HCT116 (cell line): ENCODE results near the gene DOCK2. TPM values are rescaled to one million over a fixed set of nuclear protein-coding genes. Genes with fewer than 3 reads are reported as not detected.

Experiments
- ATAC-seq: fragments of 200-7000 bp; cut with Tn5 transposase; 2 replicates; pipeline ENCODE4 v1.9.1; 2020; ENCODE audit warnings: mild to moderate bottlenecking, moderate library complexity
- BruUV-seq: library from RNA; stranded (reverse); fragments of 400-500 nt; replicated peaks from 2 replicates; lab custom pipeline; 2021; lab: Mats Ljungman, UMichigan
- CTCF ChIA-PET: fragments of 300-600 bp; sonication (Branson Sonifier 250); formaldehyde crosslinking; loops from one replicate; lab custom pipeline; 2021; ENCODE audit warnings: antibody characterized with exemption; lab: Charles Lee
- POLR2A ChIA-PET: fragments of 300-600, 350-600 bp; sonication (Branson Sonifier 250); formaldehyde crosslinking; loops from one replicate; lab custom pipeline; 2021; ENCODE audit warnings: antibody characterized with exemption; lab: Charles Lee
- RAD21 ChIA-PET, 2 experiments: fragments of 300-600 bp; sonication (Branson Sonifier 250); formaldehyde crosslinking; loops; one replicate each; lab custom pipeline; 2023; ENCODE audit warnings: low total read pairs in 2 of 2; ENCODE audit not compliant: uncharacterized antibody in 2 of 2, unreplicated experiment in 2 of 2, low non-redundant PET in 1 of 2; lab: Charles Lee
- DNase-seq: peaks from one replicate; pipeline ENCODE4 v3.0.0-alpha.2; 2010; ENCODE audit warnings: low read depth, low spot score
- H2AFZ ChIP-seq: fragments of 200-600 bp; shearing (Covaris generic), sonication (generic); 2 replicates; pipeline ENCODE4 v1.6.1; 2017; ENCODE audit warnings: low read depth, mixed run types, mixed read lengths, antibody characterized with exemption, low read length; ENCODE audit not compliant: poor library complexity, severe bottlenecking
- H3K27ac ChIP-seq: 2 replicates; pipeline ENCODE4 v1.5.1; 2012; ENCODE audit warnings: low read depth, low read length
- H3K27me3 ChIP-seq: fragments of 200-600 bp; sonication (generic); 2 replicates; pipeline ENCODE4 v1.6.1; 2016; ENCODE audit warnings: mixed run types, low read length, mixed read lengths; ENCODE audit not compliant: insufficient read depth
- H3K36me3 ChIP-seq, 2 experiments: fragments of 200-500 bp in 1 of 2; fragments of 200-600 bp in 1 of 2; sonication (Bioruptor generic) in 1 of 2; sonication (generic) in 1 of 2; 2 replicates each; pipeline versions ENCODE4 v1.5.1 to v1.6.1; 2014 to 2016; ENCODE audit warnings: low read length in 2 of 2, inconsistent platforms in 1 of 2, mixed read lengths in 1 of 2, mixed run types in 1 of 2; ENCODE audit not compliant: insufficient read depth in 2 of 2, control insufficient read depth in 1 of 2
- H3K4me1 ChIP-seq, 2 experiments: fragments of 200-600 bp in 1 of 2; sonication (generic) in 1 of 2; 2 replicates each; pipeline versions ENCODE4 v1.5.1 to v1.6.1; 2012 to 2017; ENCODE audit warnings: low read length in 2 of 2, inconsistent platforms in 1 of 2, mild to moderate bottlenecking in 1 of 2, mixed read lengths in 1 of 2, mixed run types in 1 of 2, moderate library complexity in 1 of 2; ENCODE audit not compliant: insufficient read depth in 2 of 2, control insufficient read depth in 1 of 2
- H3K4me2 ChIP-seq: fragments of 200-600 bp; sonication (generic); 2 replicates; pipeline ENCODE4 v1.6.1; 2017; ENCODE audit warnings: mixed run types, low read length, mixed read lengths
- H3K4me3 ChIP-seq, 2 experiments: fragments of 200-600 bp in 1 of 2; sonication (generic) in 1 of 2; replicated peaks in 1 of 2; 2 replicates each; pipeline ENCODE4 v1.5.1; 2011 to 2016; ENCODE audit warnings: low read length in 2 of 2, control low read depth in 1 of 2, low read depth in 1 of 2, mild to moderate bottlenecking in 1 of 2, mixed read lengths in 1 of 2, mixed run types in 1 of 2
- H3K79me2 ChIP-seq: fragments of 200-600 bp; sonication (generic); 2 replicates; pipeline ENCODE4 v1.6.1; 2017; ENCODE audit warnings: mild to moderate bottlenecking, mixed run types, low read length, moderate library complexity, mixed read lengths; ENCODE audit not compliant: insufficient read depth
- H3K9ac ChIP-seq: fragments of 200-600 bp; sonication (generic); 2 replicates; pipeline ENCODE4 v1.6.1; 2016; ENCODE audit warnings: low read length, mixed read lengths
- H3K9me2 ChIP-seq: fragments of 200-600 bp; sonication (generic), shearing (Covaris generic); 2 replicates; pipeline ENCODE4 v1.6.1; 2017; ENCODE audit warnings: mixed run types, mild to moderate bottlenecking, moderate library complexity; ENCODE audit not compliant: insufficient read depth
- H3K9me3 ChIP-seq, 2 experiments: fragments of 200-500 bp in 1 of 2; fragments of 200-600 bp in 1 of 2; sonication (Bioruptor generic) in 1 of 2; sonication (generic) in 1 of 2; 2 replicates each; pipeline ENCODE4 v1.6.1; 2014 to 2017; ENCODE audit warnings: low read length in 2 of 2, mixed read lengths in 2 of 2, inconsistent platforms in 1 of 2, low read depth in 1 of 2, mild to moderate bottlenecking in 1 of 2, mixed run types in 1 of 2, moderate library complexity in 1 of 2; ENCODE audit not compliant: control insufficient read depth in 1 of 2, insufficient read depth in 1 of 2
- H4K20me1 ChIP-seq: fragments of 200-600 bp; sonication (generic), shearing (Covaris generic); 2 replicates; pipeline ENCODE4 v1.6.1; 2017; ENCODE audit warnings: mixed run types, mild to moderate bottlenecking, moderate library complexity; ENCODE audit not compliant: insufficient read depth
- CBX3 ChIP-seq: IDR thresholded peaks from 2 replicates; pipeline ENCODE4 v1.6.1; 2012; ENCODE audit warnings: low read depth
- EGR1 ChIP-seq: IDR thresholded peaks from 2 replicates; pipeline ENCODE4 v1.6.1; 2012; ENCODE audit warnings: low read depth
- EZH2 ChIP-seq: fragments of 200-600 bp; sonication (generic); IDR thresholded peaks from 2 replicates; pipeline ENCODE4 v1.6.1; 2017; ENCODE audit warnings: antibody characterized with exemption, mixed run types
- EZH2phosphoT487 ChIP-seq: fragments of 200-600 bp; IDR thresholded peaks from 2 replicates; pipeline ENCODE4 v1.6.1; 2018; ENCODE audit warnings: antibody characterized with exemption, borderline replicate concordance
- JUND ChIP-seq: IDR thresholded peaks from 2 replicates; pipeline ENCODE4 v1.6.1; 2012
- MAX ChIP-seq: IDR thresholded peaks from 2 replicates; pipeline ENCODE4 v1.6.1; 2012
- POLR2A ChIP-seq: IDR thresholded peaks from 2 replicates; pipeline ENCODE4 v1.7.0; 2011; ENCODE audit warnings: borderline replicate concordance; ENCODE audit not compliant: insufficient read depth, insufficient read length; ENCODE audit errors: extremely low read depth
- POLR2AphosphoS5 ChIP-seq: IDR thresholded peaks from 2 replicates; pipeline ENCODE4 v1.6.1; 2011; ENCODE audit warnings: mild to moderate bottlenecking, low read depth, low read length, moderate library complexity
- REST ChIP-seq: IDR thresholded peaks from 2 replicates; pipeline ENCODE4 v1.6.1; 2012; ENCODE audit warnings: low read depth
- SP1 ChIP-seq: IDR thresholded peaks from 2 replicates; pipeline ENCODE4 v1.6.1; 2012; ENCODE audit warnings: low read depth
- SRF ChIP-seq: IDR thresholded peaks from 2 replicates; pipeline ENCODE4 v1.6.1; 2012; ENCODE audit warnings: low read depth
- TCF7L2 ChIP-seq: IDR thresholded peaks from 2 replicates; pipeline ENCODE4 v1.7.0; 2011; ENCODE audit warnings: borderline replicate concordance, inconsistent platforms; ENCODE audit not compliant: insufficient read depth, insufficient read length; ENCODE audit errors: extremely low read depth
- YY1 ChIP-seq: IDR thresholded peaks from 2 replicates; pipeline ENCODE4 v1.6.1; 2011; ENCODE audit warnings: low read length, low read depth, moderate library complexity, mild to moderate bottlenecking; ENCODE audit not compliant: insufficient replicate concordance; ENCODE audit errors: extremely low read depth
- ZFX ChIP-seq: fragments of 450-650 bp; IDR thresholded peaks from 2 replicates; pipeline ENCODE4 v1.6.1; 2017
- ZNF274 ChIP-seq: fragments of 200-500 bp; sonication (Bioruptor generic); IDR thresholded peaks from 2 replicates; pipeline ENCODE4 v1.6.1; 2014; ENCODE audit warnings: mild to moderate bottlenecking, low read depth, low read length, inconsistent platforms
- intact Hi-C: fragments of 100-400 bp; cut with micrococcal nuclease; formaldehyde crosslinking; loops from 2 replicates; pipeline ENCODE4 v1.10.0; 2022
- total RNA-seq: library from RNA; stranded (reverse); gene quantifications from one replicate; pipeline ENCODE4 v1.2.1, GENCODE V29; 2021; ENCODE audit not compliant: unreplicated experiment

DOCK2 gene
- total RNA-seq, 1 experiment from 2014 or later = 0.89 TPM

- ChIA-PET RAD21 (interaction anchor here in 1 of 2 experiments (0.6 kb wide), 1 partner anchor 1566 kb away, joined by 3 read pairs; no protein-coding TSS in a partner anchor), CTCF (no interaction called here), POLR2A (no interaction called here)
- Histone ChIP-seq H3K36me3 (no peaks in the 10 kb centered on the region), H3K4me2 (no peak overlapping the region), H3K27me3 (0 out of 2 replicates have a peak, but pooled peaks cover 7% of the 10 kb centered on the region), H3K9me2 (no peaks in the 10 kb centered on the region), H3K27ac (no peak overlapping the region), H4K20me1 (no peaks in the 10 kb centered on the region), H3K4me1 (no peaks in the 10 kb centered on the region), H2AFZ (no peak overlapping the region), H3K9ac (no peak overlapping the region), H3K9me3 (no peaks in the 10 kb centered on the region), H3K79me2 (no peaks in the 10 kb centered on the region), H3K4me3 (no peak overlapping the region)
- DNase-seq = no peak
- no TSS peak for BruUV-seq
- intact Hi-C loops = no loop called here
- no peak for TF ChIP-seq TCF7L2
- TF ChIP-seq SRF = no peak
- TF ChIP-seq EZH2 = no peak
- no peak for TF ChIP-seq JUND
- no peak for TF ChIP-seq ZFX
- no peak for TF ChIP-seq MAX
- TF ChIP-seq CBX3 = no peak
- TF ChIP-seq POLR2AphosphoS5 = no peak
- no peak for TF ChIP-seq EZH2phosphoT487
- TF ChIP-seq YY1 = no peak
- no peak for TF ChIP-seq REST
- TF ChIP-seq SP1 = no peak
- TF ChIP-seq POLR2A = no peak
- TF ChIP-seq ZNF274 = no peak
- no peak for TF ChIP-seq EGR1
- no peak for ATAC-seq
Measured at GRCh38 chr5:169688106-169688505, 51.0 kb downstream of the DOCK2 start.
